Aorta (tissue), 5 donors: ENCODE results near the gene CASTOR1. TPM values are rescaled to one million over a fixed set of nuclear protein-coding genes. Genes with fewer than 3 reads are reported as not detected.
"Not testable (repeated sequence)": the region's sequence is repeated elsewhere in the genome, so short reads cannot be mapped to it uniquely, and the experiment has no call there.

Source experiments
- ATAC-seq: fragments of 200-7000 bp; cut with Tn5 transposase; one replicate; pipeline ENCODE4 v1.9.1; 2022; ENCODE audit warnings: moderate library complexity; ENCODE audit not compliant: low FRiP score
- DNase-seq, 2 donors: peaks; one replicate each; pipeline ENCODE4 v3.0.0-alpha.2; 2020
- H3K27ac ChIP-seq, 2 donors: one replicate each; pipeline ENCODE4 v1.5.1; 2013; ENCODE audit warnings: low read length in 2 of 2, mild to moderate bottlenecking in 2 of 2, moderate library complexity in 2 of 2, control low read depth in 1 of 2, inconsistent platforms in 1 of 2, low read depth in 1 of 2
- H3K27me3 ChIP-seq, 2 donors: one replicate each; pipeline ENCODE4 v1.6.1; 2013; ENCODE audit warnings: control low read depth in 1 of 2, low read length in 1 of 2, mild to moderate bottlenecking in 1 of 2, moderate library complexity in 1 of 2; ENCODE audit not compliant: insufficient read depth in 2 of 2, control insufficient read depth in 1 of 2
- H3K36me3 ChIP-seq, 2 donors: one replicate each; pipeline ENCODE4 v1.6.1; 2013; ENCODE audit warnings: control low read depth in 1 of 2, low read length in 1 of 2, mild to moderate bottlenecking in 1 of 2; ENCODE audit not compliant: insufficient read depth in 2 of 2, control insufficient read depth in 1 of 2
- H3K4me1 ChIP-seq, 2 donors: one replicate each; pipeline ENCODE4 v1.6.1; 2013; ENCODE audit warnings: low read length in 2 of 2, control low read depth in 1 of 2, mild to moderate bottlenecking in 1 of 2, moderate library complexity in 1 of 2; ENCODE audit not compliant: insufficient read depth in 2 of 2, control insufficient read depth in 1 of 2
- H3K4me3 ChIP-seq, 2 donors: one replicate each; pipeline ENCODE4 v1.5.1; 2013; ENCODE audit warnings: low read length in 2 of 2, control low read depth in 1 of 2, mild to moderate bottlenecking in 1 of 2
- H3K9me3 ChIP-seq: one replicate; pipeline ENCODE4 v1.6.1; 2013; ENCODE audit warnings: mild to moderate bottlenecking, low read length; ENCODE audit not compliant: control insufficient read depth
- WGBS, 2 donors: extraction: QIAGEN DNeasy Blood & Tissue Kit; methylation state at CpG; one replicate each; pipeline ENCODE4 v1.1.7; 2013; 5-methylcytosine and 5-hydroxymethylcytosine counted together
- intact Hi-C, 2 donors: fragments of 100-400 bp; cut with DNase I; formaldehyde crosslinking; loops; one replicate each; pipeline versions ENCODE4 v1.14.2 to v1.15.0; 2022
- long read RNA-seq, 2 donors: library from polyadenylated mRNA; unstranded; transcript quantifications; one replicate each; pipeline ENCODE4 v2.0.0, GENCODE V29; 2020 to 2021
- polyA plus RNA-seq, 2 donors: library from polyadenylated mRNA; stranded (reverse); fragments of 200-250 nt; gene quantifications; one replicate each; pipeline ENCODE4 v1.2.3, GENCODE V29; 2013
- total RNA-seq, 2 donors: library from RNA; stranded (reverse); fragmentation: NEBNext Ultra II Directional; extraction: Animal tissue kit (Norgen Biotek cat#: 25700); gene quantifications; one replicate each; pipeline ENCODE4 v1.2.1, GENCODE V29; 2021
- donor health status: healthy with polysubstance abuse.
- donor health status: Bipolar disorder and iron deficiency.
- donor health status: DM: no; HTN: no; CAD: no.
- donor health status: DM: no; HTN: no; CAD: no.
- donor health status: DM: yes; HTN: yes; CAD: no.

CASTOR1 gene
- 10 to 100 TPM; 13.5 to 14.0 TPM for total RNA-seq
- 10 to 100 TPM in 1 of 2 donors, 1 to 10 TPM in 1; 4.0 to 13.4 TPM for polyA plus RNA-seq
- long read RNA-seq, donor 1, transcript CASTOR1-201 (8 exons, 1,460 nt) = minor isoform, 6 of 56 reads
- long read RNA-seq, donor 1, transcript CASTOR1-202 (9 exons, 1,623 nt) = major isoform, 33 of 56 reads
- long read RNA-seq, donor 1, partial matches to known transcripts = 1 of 56 reads
- long read RNA-seq, donor 1, other reads (novel, unspliced or antisense) = 16 of 56 reads
- long read RNA-seq, donor 2, transcript CASTOR1-202 (9 exons, 1,623 nt) = major isoform, 8 of 10 reads
- long read RNA-seq, donor 2, partial matches to known transcripts = 0 of 10 reads
- long read RNA-seq, donor 2, other reads (novel, unspliced or antisense) = 2 of 10 reads

- Histone ChIP-seq H3K36me3 (peaks cover 0 to 5% of the 10 kb centered on the region in 2 donors), H3K27me3 (no peaks in the 10 kb centered on the region), H3K9me3 (no peaks in the 10 kb centered on the region), H3K27ac (peak within 1 kb of the TSS; percentile 69 to 85), H3K4me1 (no peaks in the 10 kb centered on the region), H3K4me3 (peak within 1 kb of the TSS; percentile 56 to 87)
- ATAC-seq (peak; percentile 91), DNase-seq (peak; percentile 99)
- WGBS, 2 donors = 1% methylated on average over 70 to 85 of the region's 85 CpGs
- intact Hi-C loops = loop anchor here (1.0 to 5.0 kb wide), 6 partner anchors 15 to 97 kb away; partner anchors contain the start of genes TBC1D10A (in 2 of the 2), CCDC157 (in 1 of the 2), RNF215 (in 1 of the 2) and SF3A1 (in 1 of the 2)
These were observed at the start of gene CASTOR1 for GRCh38 chr22:30289141-30289979. Gene CASTOR1, minus strand, starts transcription at chr22:30289505. Its CDS starts 8 bp downstream, at chr22:30289497.

GRCh38 chr22:30338802-30339201 lies 49.5 kb upstream of the CASTOR1 start:
- Histone ChIP-seq H3K9me3 (no peaks in the 10 kb centered on the region), H3K27me3 (no peaks in the 10 kb centered on the region), H3K4me3 (no peak overlapping the region), H3K4me1 (no peaks in the 10 kb centered on the region), H3K27ac (no peak overlapping the region), H3K36me3 (peaks cover 4 to 42% of the 10 kb centered on the region in 2 donors)
- intact Hi-C loops = no loop called here
- WGBS, 2 donors = 94 to 96% methylated on average over 7 of the region's 7 CpGs
- no peak for DNase-seq
- no peak for ATAC-seq

DNA sequence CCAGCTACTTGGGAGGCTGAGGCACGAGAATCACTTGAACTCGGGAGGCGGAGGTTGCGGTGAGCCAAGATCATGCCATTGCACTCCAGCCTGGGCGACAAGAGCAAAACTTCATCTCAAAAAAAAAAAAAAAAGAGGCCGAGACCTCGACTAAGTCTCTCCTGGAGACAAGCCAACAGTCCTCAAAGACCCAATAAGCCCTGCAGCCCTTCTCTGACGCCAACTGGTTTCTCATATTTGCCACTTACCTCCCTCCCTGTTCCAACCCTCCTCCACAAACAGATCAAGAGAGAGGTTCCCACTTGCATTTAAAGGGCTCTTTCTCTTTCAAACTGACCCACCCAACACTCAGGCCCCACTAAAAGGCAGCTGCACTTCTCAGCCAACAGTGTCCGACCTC lies 49.0 kb upstream of the CASTOR1 start:
- H3K27me3 ChIP-seq, intact Hi-C loops, ATAC-seq, H3K4me1 ChIP-seq, H3K27ac ChIP-seq, DNase-seq, H3K9me3 ChIP-seq, H3K4me3 ChIP-seq: not testable (repeated sequence)
- 78 to 79% methylated on average over 9 of the region's 9 CpGs for WGBS, 2 donors
- H3K36me3 ChIP-seq = peaks cover 4 to 44% of the 10 kb centered on the region in 2 donors

DNA sequence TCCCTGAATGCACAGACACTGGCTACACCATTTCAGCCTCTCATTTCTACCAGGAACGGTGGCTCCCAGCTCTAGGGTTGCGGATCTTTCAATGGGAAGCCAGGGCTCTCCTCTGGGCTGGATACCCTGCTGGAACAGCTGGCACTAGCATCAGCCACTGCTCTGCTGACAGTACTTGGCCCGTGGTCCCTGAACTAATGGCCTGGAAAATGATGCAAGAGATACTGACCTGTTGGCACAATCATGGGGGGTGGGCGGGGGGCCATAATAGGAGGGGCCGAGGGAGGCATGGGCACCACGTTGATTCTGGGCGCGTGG lies 48.1 kb upstream of the CASTOR1 start:
- no peak for ATAC-seq

DNA sequence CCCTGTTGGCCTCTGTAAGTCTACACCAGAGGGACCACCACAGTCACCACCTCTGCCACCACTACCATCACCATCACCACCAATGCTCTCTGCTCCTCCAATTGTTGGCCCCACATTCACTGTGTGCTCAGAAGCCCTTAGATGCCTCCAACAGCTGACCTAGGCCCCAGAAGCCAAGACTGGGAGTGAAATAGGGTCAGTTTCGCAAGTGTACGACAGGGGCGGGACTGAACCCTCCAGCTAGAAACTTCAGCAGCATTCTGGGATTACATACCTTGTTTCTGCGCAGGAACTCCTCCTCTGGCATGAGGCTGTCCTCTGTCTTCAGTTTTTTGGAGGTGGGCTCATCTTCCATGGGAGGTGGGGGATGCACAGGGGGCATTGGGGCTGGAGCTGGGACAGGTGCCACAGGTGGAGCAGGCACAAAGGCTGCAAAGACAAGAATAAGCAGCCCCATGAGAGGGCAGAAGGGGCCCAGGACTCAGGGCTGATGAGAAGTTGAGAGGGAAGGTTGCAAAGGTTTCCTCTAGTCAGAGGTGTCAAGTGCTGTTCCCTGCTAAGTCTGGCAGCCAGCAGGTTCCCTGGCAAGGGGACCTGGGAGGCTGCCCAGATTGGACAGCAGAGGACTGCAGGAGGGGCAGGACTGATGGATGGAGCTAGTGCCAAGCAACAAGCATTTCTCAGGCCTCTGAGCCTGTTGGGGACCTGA lies 47.6 kb upstream of the CASTOR1 start:
- H3K4me1 ChIP-seq = no peaks in the 10 kb centered on the region
- peaks cover 4 to 35% of the 10 kb centered on the region in 2 donors for H3K36me3 ChIP-seq
- H3K9me3 ChIP-seq = no peaks in the 10 kb centered on the region
- H3K27me3 ChIP-seq = no peaks in the 10 kb centered on the region
- H3K27ac ChIP-seq = no peak overlapping the region
- no peak for ATAC-seq
- no peak overlapping the region for H3K4me3 ChIP-seq
- intact Hi-C loops = no loop called here
- DNase-seq = no peak
- 93 to 94% methylated on average over 4 of the region's 4 CpGs for WGBS, 2 donors

More for the DNA sequence above, 48.1 kb upstream of the CASTOR1 start:
- no peak overlapping the region for H3K4me3 ChIP-seq
- DNase-seq = no peak
- H3K27ac ChIP-seq = no peak overlapping the region
- H3K9me3 ChIP-seq = no peaks in the 10 kb centered on the region
- WGBS, 2 donors = 41 to 50% methylated on average over 8 of the region's 8 CpGs
- no peaks in the 10 kb centered on the region for H3K4me1 ChIP-seq
- intact Hi-C loops = no loop called here
- H3K36me3 ChIP-seq = peaks cover 4 to 40% of the 10 kb centered on the region in 2 donors
- no peaks in the 10 kb centered on the region for H3K27me3 ChIP-seq

- intact Hi-C loops = no loop called here
These were observed 45.9 kb upstream of the CASTOR1 start for GRCh38 chr22:30335236-30335635.

GRCh38 chr22:30334646-30335045 lies 45.3 kb upstream of the CASTOR1 start:
- no peaks in the 10 kb centered on the region for H3K27me3 ChIP-seq
- intact Hi-C loops = no loop called here
- H3K9me3 ChIP-seq = no peaks in the 10 kb centered on the region
- H3K4me3 ChIP-seq = no peak overlapping the region
- ATAC-seq (no peak), DNase-seq (no peak)
- WGBS, 2 donors = 95 to 96% methylated on average over 4 of the region's 4 CpGs
- no peaks in the 10 kb centered on the region for H3K4me1 ChIP-seq
- no peak overlapping the region for H3K27ac ChIP-seq
- H3K36me3 ChIP-seq = peaks cover 4 to 28% of the 10 kb centered on the region in 2 donors

More at GRCh38 chr22:30335236-30335635, 45.9 kb upstream of the CASTOR1 start:
- DNase-seq = no peak
- Histone ChIP-seq H3K36me3 (peaks cover 4 to 32% of the 10 kb centered on the region in 2 donors), H3K27me3 (no peaks in the 10 kb centered on the region), H3K4me3 (no peak overlapping the region), H3K9me3 (no peaks in the 10 kb centered on the region), H3K4me1 (no peaks in the 10 kb centered on the region), H3K27ac (no peak overlapping the region)
- ATAC-seq = no peak
- WGBS, 2 donors = 97% methylated on average over 1 of the region's 1 CpG

- Histone ChIP-seq H3K9me3 (no peaks in the 10 kb centered on the region), H3K4me1 (no peaks in the 10 kb centered on the region), H3K27ac (no peak overlapping the region), H3K4me3 (no peak overlapping the region), H3K27me3 (no peaks in the 10 kb centered on the region), H3K36me3 (peaks cover 4 to 21% of the 10 kb centered on the region in 2 donors)
- intact Hi-C loops = no loop called here
- no peak for ATAC-seq
- 78 to 82% methylated on average over 3 of the region's 3 CpGs for WGBS, 2 donors
- no peak for DNase-seq
These were observed 44.4 kb upstream of the CASTOR1 start for GRCh38 chr22:30333707-30334087.
